ENCODE measurements around the gene CHGA. TPM values are rescaled to one million over a fixed set of nuclear protein-coding genes. Genes with fewer than 3 reads are reported as not detected.

The CHGA gene
- total RNA-seq, 1 donor from 2014 or later: not detected

GRCh38 chr14:92914087-92914656, 8.8 kb upstream of the CHGA start:
- no peak overlapping the region for H3K4me3 Mint-ChIP-seq (ENCODE audit: unreplicated experiment)
- TF ChIP-seq CTCF (IDR thresholded peaks at IDR 0.05): no peak
- no peaks in the 10 kb centered on the region for H3K4me1 Mint-ChIP-seq (ENCODE audit: low read depth)
- DNase-seq (ENCODE audit: low spot score): no peak
- no peak overlapping the region for H3K27ac Mint-ChIP-seq (ENCODE audit: unreplicated experiment)
- H3K36me3 Mint-ChIP-seq (ENCODE audit: low read depth): no peaks in the 10 kb centered on the region
- no peaks in the 10 kb centered on the region for H3K9me3 Mint-ChIP-seq (ENCODE audit: low read depth)
- peaks cover 40% of the 10 kb centered on the region for H3K27me3 Mint-ChIP-seq (ENCODE audit: low read depth)

GRCh38 chr14:92916201-92916600, 6.7 kb upstream of the CHGA start:
- no peaks in the 10 kb centered on the region for H3K36me3 Mint-ChIP-seq (ENCODE audit: low read depth)
- H3K9me3 Mint-ChIP-seq (ENCODE audit: low read depth): no peaks in the 10 kb centered on the region
- H3K4me1 Mint-ChIP-seq (ENCODE audit: low read depth): no peaks in the 10 kb centered on the region
- TF ChIP-seq CTCF (IDR thresholded peaks at IDR 0.05): no peak
- H3K4me3 Mint-ChIP-seq (ENCODE audit: unreplicated experiment): no peak overlapping the region
- DNase-seq (ENCODE audit: low spot score): no peak
- H3K27ac Mint-ChIP-seq (ENCODE audit: unreplicated experiment): no peak overlapping the region
- H3K27me3 Mint-ChIP-seq (ENCODE audit: low read depth): peaks cover 47% of the 10 kb centered on the region

GRCh38 chr14:92917041-92917940, 5.7 kb upstream of the CHGA start:
- Mint-ChIP-seq H3K27me3 (ENCODE audit: low read depth) (peaks cover 58% of the 10 kb centered on the region), H3K27ac (ENCODE audit: unreplicated experiment) (no peak overlapping the region), H3K36me3 (ENCODE audit: low read depth) (no peaks in the 10 kb centered on the region), H3K4me3 (ENCODE audit: unreplicated experiment) (no peak overlapping the region), H3K9me3 (ENCODE audit: low read depth) (no peaks in the 10 kb centered on the region), H3K4me1 (ENCODE audit: low read depth) (no peaks in the 10 kb centered on the region)
- TF ChIP-seq CTCF (IDR thresholded peaks at IDR 0.05): no peak
- DNase-seq (ENCODE audit: low spot score): peak; percentile 65

GRCh38 chr14:92917956-92918355, 5.0 kb upstream of the CHGA start:
- Mint-ChIP-seq H3K4me1 (ENCODE audit: low read depth) (no peaks in the 10 kb centered on the region), H3K27ac (ENCODE audit: unreplicated experiment) (no peak overlapping the region), H3K36me3 (ENCODE audit: low read depth) (no peaks in the 10 kb centered on the region), H3K4me3 (ENCODE audit: unreplicated experiment) (no peak overlapping the region), H3K27me3 (ENCODE audit: low read depth) (peaks cover 62% of the 10 kb centered on the region), H3K9me3 (ENCODE audit: low read depth) (no peaks in the 10 kb centered on the region)
- DNase-seq (ENCODE audit: low spot score): peak; percentile 59
- no peak for TF ChIP-seq CTCF (IDR thresholded peaks at IDR 0.05)

GRCh38 chr14:92920001-92920400, 2.9 kb upstream of the CHGA start:
- H3K27me3 Mint-ChIP-seq (ENCODE audit: low read depth): peaks cover 66% of the 10 kb centered on the region
- no peaks in the 10 kb centered on the region for H3K4me1 Mint-ChIP-seq (ENCODE audit: low read depth)
- no peak overlapping the region for H3K27ac Mint-ChIP-seq (ENCODE audit: unreplicated experiment)
- H3K4me3 Mint-ChIP-seq (ENCODE audit: unreplicated experiment): no peak overlapping the region
- DNase-seq (ENCODE audit: low spot score): no peak
- no peak for TF ChIP-seq CTCF (IDR thresholded peaks at IDR 0.05)
- no peaks in the 10 kb centered on the region for H3K9me3 Mint-ChIP-seq (ENCODE audit: low read depth)
- H3K36me3 Mint-ChIP-seq (ENCODE audit: low read depth): no peaks in the 10 kb centered on the region
